Peyer's patch (tissue), 4 donors: ENCODE results near the gene ZNF396. TPM values are rescaled to one million over a fixed set of nuclear protein-coding genes. Genes with fewer than 3 reads are reported as not detected.
A peak's percentile ranks its signal among the peaks of the same experiment; 100 is the strongest.

Source experiments
- DNase-seq, 3 donors: peaks; one replicate each; pipeline ENCODE4 v3.0.0-alpha.2; 2017 to 2019
- H3K27ac ChIP-seq, 4 donors: fragments of 200-600 bp; sonication (generic); one replicate each; pipeline ENCODE4 v1.5.1; 2016 to 2019
- H3K27me3 ChIP-seq, 2 donors: fragments of 200-600 bp; sonication (generic); one replicate each; pipeline ENCODE4 v1.5.1; 2019
- H3K36me3 ChIP-seq, 3 donors: fragments of 200-600 bp; sonication (generic); one replicate each; pipeline ENCODE4 v1.5.1; 2016 to 2019
- H3K4me1 ChIP-seq, 4 donors: fragments of 200-600 bp; sonication (generic); one replicate each; pipeline ENCODE4 v1.5.1; 2016 to 2019
- H3K4me3 ChIP-seq, 4 donors: fragments of 200-600 bp; sonication (generic); 1 replicate in 3 of 4; 2 replicates in 1 of 4; pipeline ENCODE4 v1.5.1; 2016 to 2019; ENCODE audit warnings: mild to moderate bottlenecking in 1 of 4
- H3K9me3 ChIP-seq, 4 donors: fragments of 200-600 bp; sonication (generic); one replicate each; pipeline ENCODE4 v1.5.1; 2016 to 2019; ENCODE audit warnings: mild to moderate bottlenecking in 1 of 4
- POLR2A ChIP-seq, 2 donors: fragments of 450-650 bp; IDR thresholded peaks; one replicate each; pipeline ENCODE4 v1.5.1; 2017; ENCODE audit warnings: antibody characterized with exemption in 2 of 2, mild to moderate bottlenecking in 2 of 2, moderate library complexity in 2 of 2
- total RNA-seq, 4 donors: library from RNA; depleted of rRNA; stranded (reverse); fragments of >200 nt; gene quantifications; one replicate each; pipeline ENCODE4 v1.1.0, GENCODE V29; 2016
- TF ChIP-seq, protein P1 (sequence below), 6 experiments: fragments of 450-650 bp in 4 of 6; fragments of 200-600 bp in 2 of 6; sonication (generic) in 1 of 6; IDR thresholded peaks; one replicate each; pipeline ENCODE4 v1.5.1; 2017 to 2019; ENCODE audit warnings: antibody characterized with exemption in 6 of 6, mild to moderate bottlenecking in 3 of 6, moderate library complexity in 1 of 6

Gene ZNF396
- total RNA-seq, 4 donors from 2014 or later = 1.9 to 6.6 (median 3.7) TPM

DNA sequence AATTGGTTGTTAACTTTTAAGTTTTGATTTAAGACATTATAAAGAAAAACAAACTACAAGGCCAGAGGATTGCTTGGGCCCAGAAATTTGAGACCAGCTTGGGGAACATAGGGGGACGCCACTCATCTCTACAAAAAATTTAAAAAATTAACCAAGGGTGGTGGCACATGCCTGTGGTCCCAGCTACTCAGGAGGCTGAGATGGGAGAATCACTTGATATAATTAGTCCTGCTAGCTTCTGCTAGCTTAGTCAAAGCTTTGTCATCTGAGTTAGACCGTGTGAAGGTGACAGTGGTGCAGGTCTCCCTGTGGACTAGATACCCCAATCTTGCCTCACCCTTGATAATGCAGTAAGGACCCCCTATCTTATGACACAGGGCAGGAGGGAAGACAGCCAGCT lies 6.0 kb upstream of the ZNF396 start:
- no peak for DNase-seq
- Histone ChIP-seq H3K27me3 (no peaks in the 10 kb centered on the region), H3K9me3 (no peaks in the 10 kb centered on the region), H3K27ac (no peak overlapping the region), H3K4me3 (no peak overlapping the region), H3K4me1 (no peaks in the 10 kb centered on the region), H3K36me3 (no peaks in the 10 kb centered on the region)
- TF ChIP-seq, protein P1, sequence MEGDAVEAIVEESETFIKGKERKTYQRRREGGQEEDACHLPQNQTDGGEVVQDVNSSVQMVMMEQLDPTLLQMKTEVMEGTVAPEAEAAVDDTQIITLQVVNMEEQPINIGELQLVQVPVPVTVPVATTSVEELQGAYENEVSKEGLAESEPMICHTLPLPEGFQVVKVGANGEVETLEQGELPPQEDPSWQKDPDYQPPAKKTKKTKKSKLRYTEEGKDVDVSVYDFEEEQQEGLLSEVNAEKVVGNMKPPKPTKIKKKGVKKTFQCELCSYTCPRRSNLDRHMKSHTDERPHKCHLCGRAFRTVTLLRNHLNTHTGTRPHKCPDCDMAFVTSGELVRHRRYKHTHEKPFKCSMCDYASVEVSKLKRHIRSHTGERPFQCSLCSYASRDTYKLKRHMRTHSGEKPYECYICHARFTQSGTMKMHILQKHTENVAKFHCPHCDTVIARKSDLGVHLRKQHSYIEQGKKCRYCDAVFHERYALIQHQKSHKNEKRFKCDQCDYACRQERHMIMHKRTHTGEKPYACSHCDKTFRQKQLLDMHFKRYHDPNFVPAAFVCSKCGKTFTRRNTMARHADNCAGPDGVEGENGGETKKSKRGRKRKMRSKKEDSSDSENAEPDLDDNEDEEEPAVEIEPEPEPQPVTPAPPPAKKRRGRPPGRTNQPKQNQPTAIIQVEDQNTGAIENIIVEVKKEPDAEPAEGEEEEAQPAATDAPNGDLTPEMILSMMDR (IDR thresholded peaks at IDR 0.05) = no peak
- no peak for TF ChIP-seq POLR2A (IDR thresholded peaks at IDR 0.05)

DNA sequence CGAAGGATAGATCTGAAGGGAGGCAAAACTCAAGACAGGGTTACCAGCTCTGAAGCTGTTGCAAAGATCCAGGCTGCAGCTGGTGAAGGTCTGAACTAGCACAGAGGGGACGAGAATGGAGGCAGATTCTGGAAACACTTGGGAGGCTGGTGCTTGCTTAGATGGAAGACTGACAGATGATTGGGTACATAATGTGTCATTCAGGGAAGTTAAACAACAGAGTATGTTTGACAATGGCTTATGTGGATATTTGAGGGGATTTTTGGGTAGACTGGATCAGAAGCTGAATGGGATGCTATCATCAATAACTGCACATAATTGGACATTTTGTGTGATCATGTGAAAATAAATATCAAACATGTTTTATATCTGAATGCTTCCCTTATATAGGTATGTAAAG lies 2.3 kb upstream of the ZNF396 start:
- no peak overlapping the region for H3K27ac ChIP-seq
- H3K27me3 ChIP-seq = no peaks in the 10 kb centered on the region
- DNase-seq = no peak
- no peaks in the 10 kb centered on the region for H3K36me3 ChIP-seq
- H3K4me1 ChIP-seq = peaks cover 0 to 4% (median 0%) of the 10 kb centered on the region in 4 donors
- TF ChIP-seq POLR2A (IDR thresholded peaks at IDR 0.05) = no peak
- TF ChIP-seq, protein P1 (IDR thresholded peaks at IDR 0.05) = no peak
- no peak overlapping the region for H3K4me3 ChIP-seq
- H3K9me3 ChIP-seq = no peaks in the 10 kb centered on the region

DNA sequence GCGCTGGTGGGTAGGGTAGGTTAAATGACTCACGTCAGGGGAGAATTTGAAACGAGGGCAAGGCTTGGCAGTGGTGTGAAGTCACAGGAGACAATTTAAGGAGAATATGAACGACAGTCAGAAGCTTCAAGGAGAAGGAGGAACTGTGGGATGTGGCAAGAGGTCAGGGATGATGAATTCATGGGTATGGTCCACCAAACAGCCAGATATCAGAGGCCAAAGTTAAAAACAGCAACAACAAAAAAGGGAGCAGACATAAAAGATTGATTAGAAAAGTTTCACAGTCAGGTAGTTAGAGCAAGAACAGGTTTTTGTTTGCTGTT lies 1.4 kb upstream of the ZNF396 start:
- Histone ChIP-seq H3K4me3 (no peak overlapping the region), H3K27ac (no peak overlapping the region), H3K9me3 (no peaks in the 10 kb centered on the region), H3K4me1 (peaks cover 0 to 4% (median 0%) of the 10 kb centered on the region in 4 donors), H3K36me3 (no peaks in the 10 kb centered on the region), H3K27me3 (no peaks in the 10 kb centered on the region)
- no peak for DNase-seq
- no peak for TF ChIP-seq POLR2A (IDR thresholded peaks at IDR 0.05)
- TF ChIP-seq, protein P1 (IDR thresholded peaks at IDR 0.05) = no peak

DNA sequence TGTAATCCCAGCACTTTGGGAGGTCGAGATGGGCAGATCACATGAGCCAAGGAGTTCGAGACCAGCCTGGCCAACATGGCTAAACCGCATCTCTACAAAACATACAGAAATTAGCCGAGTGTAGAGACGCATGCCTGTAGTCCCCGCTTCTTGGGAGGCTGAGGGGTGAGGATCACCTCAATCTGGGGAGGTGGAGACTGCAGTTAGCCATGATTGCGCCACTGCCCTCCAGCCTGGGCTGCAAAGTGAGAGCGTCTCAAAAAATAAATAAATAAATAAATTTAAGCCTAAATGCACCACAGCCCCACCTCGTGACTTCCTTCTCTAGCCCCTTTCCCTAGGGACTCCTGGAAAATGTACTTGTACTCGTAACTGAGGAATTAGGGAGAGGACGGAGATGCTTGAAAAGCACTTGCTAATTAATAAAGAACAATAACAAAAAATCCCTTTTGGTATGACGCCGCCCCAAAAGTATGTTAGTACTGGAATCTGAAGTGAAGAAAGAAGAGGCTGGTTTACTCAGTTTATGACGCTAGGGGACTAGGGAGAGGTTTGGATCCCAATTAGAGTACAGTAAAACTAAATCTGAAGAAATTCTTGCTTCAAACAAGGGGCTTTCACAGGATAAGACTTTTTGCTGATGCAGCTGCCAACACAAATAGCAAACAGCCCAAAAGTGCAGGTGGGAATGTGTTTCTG lies 887 bp upstream of the ZNF396 start:
- Histone ChIP-seq H3K9me3 (no peaks in the 10 kb centered on the region), H3K4me1 (peaks cover 0 to 4% (median 0%) of the 10 kb centered on the region in 4 donors), H3K27me3 (no peaks in the 10 kb centered on the region), H3K36me3 (no peaks in the 10 kb centered on the region), H3K4me3 (no peak overlapping the region), H3K27ac (no peak overlapping the region)
- no peak for DNase-seq
- TF ChIP-seq POLR2A (IDR thresholded peaks at IDR 0.05) = no peak
- TF ChIP-seq, protein P1 (IDR thresholded peaks at IDR 0.05) = no peak

- Histone ChIP-seq H3K9me3 (no peaks in the 10 kb centered on the region), H3K36me3 (no peaks in the 10 kb centered on the region), H3K4me3 (peak overlapping the region; percentile 82 to 96 (median 86)), H3K27ac (peak overlapping the region in 2 of 4 donors; percentile 56 to 79), H3K4me1 (peaks cover 0 to 4% (median 0%) of the 10 kb centered on the region in 4 donors), H3K27me3 (no peaks in the 10 kb centered on the region)
- DNase-seq = peak; percentile 40 to 62 (median 59)
- TF ChIP-seq, protein P1 (IDR thresholded peaks at IDR 0.05) = peak in 1 of 6 experiments; percentile 4
- no peak for TF ChIP-seq POLR2A (IDR thresholded peaks at IDR 0.05)
Observed at GRCh38 chr18:35376393-35376741, 770 bp downstream of the ZNF396 start.
